GM19025 (cell line): ENCODE results near the gene IPPK.

Experiments used
- ATAC-seq: cut with Tn5 transposase; IDR thresholded peaks from one replicate; pipeline ENCODE4 v1.9.1; 2021; ENCODE audit warnings: mild to moderate bottlenecking, low read depth, moderate library complexity; ENCODE audit not compliant: unreplicated experiment

IPPK gene, protein sequence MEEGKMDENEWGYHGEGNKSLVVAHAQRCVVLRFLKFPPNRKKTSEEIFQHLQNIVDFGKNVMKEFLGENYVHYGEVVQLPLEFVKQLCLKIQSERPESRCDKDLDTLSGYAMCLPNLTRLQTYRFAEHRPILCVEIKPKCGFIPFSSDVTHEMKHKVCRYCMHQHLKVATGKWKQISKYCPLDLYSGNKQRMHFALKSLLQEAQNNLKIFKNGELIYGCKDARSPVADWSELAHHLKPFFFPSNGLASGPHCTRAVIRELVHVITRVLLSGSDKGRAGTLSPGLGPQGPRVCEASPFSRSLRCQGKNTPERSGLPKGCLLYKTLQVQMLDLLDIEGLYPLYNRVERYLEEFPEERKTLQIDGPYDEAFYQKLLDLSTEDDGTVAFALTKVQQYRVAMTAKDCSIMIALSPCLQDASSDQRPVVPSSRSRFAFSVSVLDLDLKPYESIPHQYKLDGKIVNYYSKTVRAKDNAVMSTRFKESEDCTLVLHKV

DNA sequence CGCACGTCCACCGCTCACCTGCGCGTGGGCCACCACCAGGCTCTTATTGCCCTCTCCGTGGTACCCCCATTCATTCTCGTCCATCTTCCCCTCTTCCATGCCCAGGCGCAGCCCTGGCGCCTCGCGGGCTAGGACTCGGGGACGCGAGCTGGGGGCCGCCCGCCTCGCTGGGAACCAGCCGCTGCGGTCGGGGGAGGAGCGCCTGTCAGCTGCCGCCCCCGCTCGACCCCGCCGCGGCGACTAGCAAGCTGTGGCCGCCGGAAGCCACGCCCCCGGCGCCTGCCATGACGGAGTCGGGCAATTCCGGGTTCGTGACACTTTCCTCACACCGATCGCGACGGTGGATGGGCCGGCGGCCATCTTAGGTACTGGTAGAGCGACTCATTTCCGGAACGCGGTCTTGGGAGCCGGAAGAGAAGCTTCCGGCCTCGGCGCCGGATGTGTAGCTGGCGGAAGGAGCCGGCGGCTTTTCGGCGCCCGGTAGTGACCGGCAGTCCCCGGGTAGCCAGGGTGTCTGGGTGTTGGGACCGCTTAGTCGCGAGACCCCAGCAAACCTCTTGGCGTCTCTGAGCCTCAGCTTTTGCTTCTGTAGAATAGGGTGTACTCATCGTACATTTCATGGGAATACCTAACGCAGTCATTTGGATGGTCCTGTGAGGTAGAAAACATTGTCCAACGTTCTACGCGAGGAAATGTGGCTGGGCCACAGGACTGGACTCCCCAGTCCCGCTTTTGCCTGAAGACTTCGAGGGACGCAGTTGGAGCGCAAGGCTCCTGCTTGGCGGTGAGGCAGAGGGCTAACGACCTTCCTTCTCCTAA, at the start of gene IPPK:
TSS of gene IPPK (minus strand) at position 242 of the 819 bp plus-strand sequence. CDS start at position 99, 143 bp downstream.
- ATAC-seq: peak; percentile 96

DNA sequence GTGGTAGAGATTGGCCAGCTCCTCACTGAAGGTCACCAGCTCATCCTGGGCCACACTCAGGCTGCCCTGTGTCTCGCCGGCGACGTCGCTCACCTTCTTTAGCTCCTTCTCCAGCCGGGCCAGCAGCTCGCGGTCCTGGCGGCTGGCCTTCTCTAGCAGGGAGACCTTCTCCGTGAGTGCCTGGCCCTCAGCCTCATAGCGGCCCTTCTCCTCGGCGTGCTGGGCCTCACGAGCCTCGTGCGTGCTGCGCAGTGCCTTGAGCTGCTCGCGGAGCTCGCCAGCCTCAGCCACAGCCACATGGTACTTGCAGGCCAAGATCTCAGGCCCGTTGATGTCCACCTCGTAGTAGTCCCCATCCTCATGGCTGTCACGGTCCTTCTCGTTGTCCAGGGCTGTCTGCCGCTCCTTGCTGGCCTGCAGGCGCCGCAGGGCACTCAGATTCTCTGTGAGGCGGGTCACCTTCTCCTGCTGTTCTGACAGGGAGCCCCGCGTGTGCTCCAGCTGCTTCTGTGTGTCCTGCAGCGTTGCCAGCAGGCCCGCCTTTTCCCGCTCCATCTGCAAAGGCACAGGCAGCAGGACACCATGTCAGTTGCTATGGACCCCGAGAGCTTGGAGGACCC, 49.2 kb upstream of the IPPK start:
- no peak for ATAC-seq

DNA sequence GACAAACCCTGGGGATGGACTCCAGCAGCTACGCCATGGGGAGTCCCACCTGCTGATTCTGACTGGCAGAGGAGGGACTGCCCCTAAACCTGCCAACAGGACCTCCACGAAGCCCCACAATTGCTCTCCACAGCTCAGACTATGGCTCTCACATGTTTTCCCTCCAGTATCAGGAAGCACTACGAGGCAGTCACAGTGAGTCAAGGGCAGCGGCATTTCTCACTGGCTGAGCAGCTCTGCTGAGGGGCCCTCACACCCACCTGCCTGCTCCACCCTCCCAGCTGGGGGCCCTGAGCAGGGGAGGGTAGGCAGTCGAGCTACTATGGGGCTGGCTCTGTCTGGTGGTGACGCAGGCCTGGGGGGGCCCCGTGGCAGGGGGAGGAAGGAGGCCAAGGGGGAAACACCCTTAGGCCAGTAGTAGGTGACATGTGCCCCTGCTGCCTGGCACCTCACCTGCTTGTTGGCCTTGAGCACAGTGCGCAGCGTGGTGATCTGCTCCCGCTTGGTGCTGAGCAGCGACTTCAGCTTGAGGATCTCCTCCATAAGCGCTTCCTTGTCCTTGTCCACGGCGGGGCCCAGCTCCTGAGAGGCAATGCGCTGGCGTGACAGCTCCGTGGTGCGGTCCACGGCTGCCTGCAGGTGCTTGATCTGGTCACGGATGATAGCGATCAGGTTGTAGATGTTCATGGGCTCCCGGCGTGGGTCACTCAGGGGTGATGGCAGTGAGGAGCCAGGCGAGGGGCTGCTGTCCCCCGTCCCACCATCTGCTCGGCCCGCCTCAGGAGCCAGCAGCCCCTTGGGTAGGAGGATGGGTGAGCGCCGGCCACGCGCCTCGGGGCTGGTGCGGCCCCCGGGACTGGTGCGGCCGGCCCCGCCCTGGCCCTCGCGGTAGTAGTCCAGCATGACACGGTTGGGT, 48.4 kb upstream of the IPPK start:
- no peak for ATAC-seq

DNA sequence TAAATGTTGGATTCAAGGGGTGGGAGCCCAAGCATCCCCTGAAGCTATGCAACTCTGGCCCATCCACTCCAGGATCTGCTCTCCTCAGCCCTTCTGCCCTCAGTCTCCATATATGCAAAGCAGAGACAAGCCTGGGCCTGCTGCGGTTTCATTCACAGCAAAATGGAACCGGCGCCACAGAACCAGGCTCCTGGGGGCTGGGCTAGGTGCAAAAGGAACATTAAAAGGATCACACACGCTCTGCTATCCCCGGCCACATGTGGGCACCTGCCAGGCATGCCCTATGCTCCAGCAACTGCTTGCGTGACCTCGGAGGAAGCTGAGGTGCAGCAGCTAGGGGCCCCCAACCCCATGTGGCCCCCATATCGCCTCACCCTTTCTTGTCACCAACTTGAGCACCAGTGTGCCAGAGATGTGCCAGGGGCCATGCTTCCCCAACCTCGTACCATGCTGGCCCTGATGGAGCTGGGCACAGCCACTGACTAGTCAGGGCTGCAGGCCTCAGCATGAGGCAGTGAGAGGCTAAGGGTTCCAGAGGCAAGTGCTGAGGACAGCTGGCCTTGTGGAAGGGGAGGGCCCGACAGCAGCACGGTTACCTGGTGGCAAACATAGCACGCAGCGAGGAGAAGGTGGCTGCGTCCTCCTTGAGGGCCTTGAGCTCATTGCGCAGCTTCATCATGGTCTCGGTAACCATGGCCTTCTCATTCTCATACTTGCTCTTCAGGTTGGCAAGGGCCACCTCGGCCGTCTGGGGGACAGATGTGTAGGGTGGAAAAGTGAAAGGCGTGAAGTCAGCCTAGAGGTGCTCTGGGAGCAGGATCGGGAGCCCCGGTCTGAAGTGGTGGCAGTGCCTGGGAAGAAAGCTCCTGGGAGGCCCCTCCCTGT, 47.5 kb upstream of the IPPK start:
- peak; percentile 50 for ATAC-seq

DNA sequence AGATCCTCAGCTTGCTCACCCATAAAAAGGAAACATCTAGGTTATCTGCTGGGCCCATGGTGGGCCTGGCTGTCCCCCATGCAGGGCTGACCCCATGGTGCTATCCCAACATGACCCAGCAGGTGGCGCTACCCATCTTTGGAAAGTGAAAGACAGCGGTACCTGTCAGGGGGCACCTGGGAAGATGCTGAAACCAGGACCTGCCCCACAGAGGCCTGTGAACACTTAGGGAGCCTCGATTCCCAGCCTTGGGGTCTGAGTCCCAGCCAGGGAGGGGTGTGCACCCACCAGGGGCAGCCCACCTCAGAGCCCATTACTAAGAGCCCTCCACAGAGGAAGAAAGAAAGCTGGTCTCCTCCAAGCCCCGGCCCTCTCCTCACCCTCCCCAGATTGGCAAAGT, 46.6 kb upstream of the IPPK start:
- no peak for ATAC-seq

DNA sequence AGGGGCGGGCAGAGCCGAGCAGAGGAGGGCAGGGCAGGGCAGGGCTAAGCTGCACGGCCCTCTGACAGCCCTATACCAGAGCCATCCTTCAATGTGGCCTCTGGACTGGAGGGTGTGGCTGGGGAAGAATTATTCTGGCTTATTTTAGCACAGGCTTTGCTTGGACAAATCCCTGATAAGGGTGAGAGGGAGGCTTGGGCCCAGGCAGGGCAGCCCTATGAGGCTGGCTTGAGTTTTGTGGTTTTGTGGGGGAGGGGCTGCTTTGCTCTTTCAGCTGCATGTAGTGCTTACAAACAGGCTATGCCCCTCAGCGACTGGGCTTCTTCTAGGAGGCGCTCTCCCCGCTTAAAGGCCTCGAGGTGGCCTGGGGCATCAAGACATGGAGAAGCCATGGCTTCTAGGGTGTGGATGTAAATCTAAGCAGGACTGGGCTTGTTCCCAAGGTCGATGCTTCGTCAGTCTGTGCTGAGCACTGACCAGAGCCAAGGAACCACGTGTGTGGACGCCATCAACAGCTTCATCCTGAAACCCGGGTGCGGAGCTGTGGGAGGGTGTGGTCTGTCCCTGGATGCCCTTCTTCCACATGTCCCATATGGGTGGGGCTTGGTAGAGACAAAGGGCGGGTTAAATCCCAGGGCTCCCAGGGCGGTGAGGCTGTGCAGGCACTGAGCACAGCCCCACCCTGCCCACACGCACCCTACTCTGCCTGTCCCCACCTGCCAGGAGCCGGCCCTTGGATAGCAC, 45.7 kb upstream of the IPPK start:
- ATAC-seq: no peak

DNA sequence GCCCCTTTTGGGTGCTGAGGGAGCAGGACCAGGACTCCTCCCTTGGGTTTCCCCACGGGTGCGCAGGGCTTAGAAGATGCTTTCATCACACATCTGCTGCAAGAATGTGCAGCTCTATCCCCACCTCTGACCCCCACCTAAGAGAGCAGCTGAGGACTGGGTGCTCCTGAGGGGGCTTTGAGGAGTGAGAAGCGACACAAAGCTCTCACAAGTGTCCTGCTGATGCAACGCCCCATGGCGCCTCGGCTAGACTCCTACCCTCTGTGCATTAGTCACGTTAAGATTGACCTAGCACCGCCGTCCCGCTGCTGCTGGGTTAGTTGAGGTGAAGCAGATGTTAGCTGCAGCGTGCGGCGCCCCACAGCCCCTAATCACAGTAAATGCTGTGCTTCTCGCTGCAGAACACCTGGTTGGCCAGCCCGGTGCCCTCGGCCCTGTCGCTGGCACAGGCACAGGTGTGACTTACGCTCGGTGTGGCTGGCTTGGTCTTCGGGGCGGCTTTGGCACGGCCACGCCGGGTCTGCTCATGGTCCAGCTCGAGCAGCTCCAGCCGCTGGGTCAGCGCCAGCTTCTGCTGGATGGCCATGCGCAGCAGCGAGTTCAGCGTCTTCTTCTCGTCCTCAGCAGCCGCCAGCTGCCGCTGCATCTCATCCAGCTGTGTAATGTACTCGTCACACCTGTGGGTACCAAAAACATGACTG, 45.0 kb upstream of the IPPK start:
- no peak for ATAC-seq

DNA sequence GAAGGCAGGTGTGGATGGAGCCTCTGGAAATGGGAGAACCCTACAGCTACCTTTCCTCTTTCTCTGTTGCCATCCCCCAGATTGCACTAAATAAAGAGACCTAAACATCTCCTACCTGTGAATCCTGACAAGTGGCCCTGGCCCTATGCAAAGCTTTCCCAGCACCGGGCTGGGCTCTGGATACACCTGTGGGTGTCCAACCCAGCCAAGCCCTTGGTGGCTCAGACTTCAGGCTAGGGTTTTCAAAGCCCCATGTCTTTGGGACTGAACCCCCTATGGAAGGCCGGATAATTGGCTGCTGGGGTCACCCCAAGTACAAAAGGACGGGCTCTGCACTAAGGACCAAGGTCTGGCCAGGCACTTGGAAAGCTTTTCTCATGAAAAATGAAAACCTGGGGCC, 44.1 kb upstream of the IPPK start:
- no peak for ATAC-seq

DNA sequence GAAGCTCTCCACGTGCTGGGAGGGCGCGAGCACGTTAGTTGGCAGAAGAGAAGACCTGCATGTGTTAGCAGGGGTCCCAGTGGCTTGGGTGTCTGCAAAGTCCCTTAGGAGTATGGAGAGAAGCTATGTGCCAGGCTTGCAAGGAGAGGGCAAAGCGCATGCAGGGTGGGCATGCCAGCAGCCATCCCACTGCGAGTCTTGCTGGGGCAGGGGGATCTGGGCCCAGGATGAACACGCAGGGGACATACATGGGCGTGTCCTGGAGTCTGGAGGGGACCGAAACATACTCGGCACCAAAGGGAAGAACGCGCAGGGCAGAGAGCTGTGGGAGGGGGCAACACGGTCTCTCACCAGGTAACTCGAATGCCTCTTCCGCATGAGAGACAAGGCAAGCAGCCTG, 43.6 kb upstream of the IPPK start:
- no peak for ATAC-seq

DNA sequence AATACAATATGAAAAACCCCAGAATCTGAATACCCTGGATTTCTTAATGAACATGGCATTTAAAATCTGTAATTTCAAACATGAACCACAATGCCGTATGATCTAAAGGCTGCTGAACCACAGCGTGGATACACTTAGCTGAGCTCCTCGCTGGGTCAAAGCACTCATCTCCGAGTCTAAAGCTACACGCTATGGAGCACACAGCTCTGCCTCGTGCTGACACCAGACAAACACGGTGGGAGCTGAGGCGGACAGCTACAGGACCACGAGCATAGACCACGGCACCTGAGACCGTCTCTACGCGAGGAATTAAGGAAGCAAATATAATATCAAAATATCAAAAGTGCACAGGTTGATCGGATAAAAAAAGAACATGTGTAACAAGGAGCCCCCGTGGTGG, 42.8 kb upstream of the IPPK start:
- no peak for ATAC-seq

DNA sequence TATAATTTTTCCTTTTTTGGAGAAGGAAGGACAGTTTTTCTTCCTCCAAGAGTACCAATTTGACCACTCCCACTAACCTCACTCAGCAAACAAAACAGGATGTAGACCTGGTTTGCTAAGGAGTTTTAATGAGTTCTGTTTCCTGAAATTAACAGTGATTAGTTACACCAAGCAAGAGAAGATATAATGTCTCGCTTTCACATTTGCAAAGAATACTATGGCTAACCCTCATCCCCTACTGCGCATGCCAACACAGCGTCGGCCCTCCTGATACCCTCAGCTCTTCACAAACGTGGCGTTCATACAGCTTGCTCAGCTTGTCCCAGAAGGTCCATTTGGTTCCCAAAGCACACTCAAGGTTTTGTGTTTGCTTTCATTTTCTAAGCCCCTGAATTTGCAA, 41.9 kb upstream of the IPPK start:
- ATAC-seq: peak; percentile 79

DNA sequence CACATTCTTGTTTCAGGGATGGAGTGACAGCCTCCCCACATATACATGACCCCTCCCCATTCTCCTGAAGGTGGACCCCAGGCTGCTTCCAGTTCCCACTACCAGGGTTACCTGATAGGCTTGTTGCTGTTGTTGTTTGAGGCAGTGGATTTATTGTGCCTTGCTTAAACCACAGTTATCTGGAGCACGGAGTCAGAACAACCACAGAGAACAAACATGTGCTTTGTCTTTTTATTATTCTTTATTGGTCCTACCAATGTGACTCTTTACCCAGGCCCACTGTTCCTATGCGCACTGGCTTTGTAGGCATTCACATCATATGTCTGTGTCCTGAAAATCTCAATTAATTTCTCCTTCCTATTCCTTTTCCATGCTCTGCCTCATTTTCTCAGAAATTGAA, 41.2 kb upstream of the IPPK start:
- ATAC-seq: no peak

DNA sequence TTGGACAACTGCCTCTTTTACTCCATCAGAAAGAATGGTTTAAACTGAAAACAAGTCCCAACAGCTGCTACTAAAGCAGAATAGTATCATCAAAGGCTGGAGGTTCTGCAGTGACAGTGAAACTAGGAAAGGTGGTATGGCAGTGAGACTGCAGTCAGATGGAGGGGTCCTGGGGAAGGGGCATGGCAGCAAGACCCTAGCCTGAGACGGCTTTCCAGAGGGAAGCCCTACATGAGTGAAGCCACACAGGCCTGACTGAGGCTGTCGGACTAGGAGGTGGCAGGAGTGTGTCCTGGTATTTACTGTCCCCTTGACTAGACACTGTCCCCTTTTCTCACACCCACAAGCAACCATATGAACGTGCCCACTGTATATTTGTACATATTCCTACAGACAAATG, 40.4 kb upstream of the IPPK start:
- no peak for ATAC-seq

DNA sequence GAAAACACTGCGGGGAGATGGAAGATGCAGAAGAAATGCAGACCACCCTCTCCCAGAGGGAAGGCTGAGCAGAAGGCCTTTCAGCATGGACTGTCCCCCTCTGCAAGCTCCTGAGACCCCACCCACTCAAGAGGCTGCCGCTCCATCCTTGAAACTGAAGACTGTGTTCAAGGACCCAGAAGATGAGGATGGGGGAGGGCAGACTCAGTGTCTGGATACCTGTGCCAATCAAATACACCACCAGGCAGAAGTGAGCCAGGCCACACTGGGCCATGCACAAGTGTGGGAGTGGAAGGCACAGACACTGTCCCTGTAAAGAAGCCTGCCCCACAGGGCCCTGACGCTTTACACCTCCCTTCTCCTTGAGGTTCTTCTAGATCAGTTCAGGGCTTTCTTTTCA, 40.0 kb upstream of the IPPK start:
- no peak for ATAC-seq

DNA sequence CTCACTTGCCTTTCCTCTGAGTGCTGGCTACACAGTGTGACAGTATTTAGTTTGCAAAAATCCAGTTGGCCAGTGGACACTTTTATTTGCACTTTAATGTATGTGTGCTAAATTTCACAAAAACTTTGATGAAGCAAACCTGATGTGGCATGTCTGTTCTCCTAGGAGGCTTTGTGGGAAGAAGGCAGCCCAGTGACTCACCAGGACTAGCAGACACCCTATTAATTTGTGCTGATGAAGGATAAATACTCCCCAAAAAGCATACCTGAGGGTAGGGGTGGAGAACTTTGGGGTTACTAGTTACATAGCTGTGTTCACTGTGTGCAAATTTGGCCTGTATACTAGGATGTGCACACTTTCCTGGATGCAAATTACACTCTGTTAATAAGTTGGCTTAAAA, 39.3 kb upstream of the IPPK start:
- ATAC-seq: no peak

DNA sequence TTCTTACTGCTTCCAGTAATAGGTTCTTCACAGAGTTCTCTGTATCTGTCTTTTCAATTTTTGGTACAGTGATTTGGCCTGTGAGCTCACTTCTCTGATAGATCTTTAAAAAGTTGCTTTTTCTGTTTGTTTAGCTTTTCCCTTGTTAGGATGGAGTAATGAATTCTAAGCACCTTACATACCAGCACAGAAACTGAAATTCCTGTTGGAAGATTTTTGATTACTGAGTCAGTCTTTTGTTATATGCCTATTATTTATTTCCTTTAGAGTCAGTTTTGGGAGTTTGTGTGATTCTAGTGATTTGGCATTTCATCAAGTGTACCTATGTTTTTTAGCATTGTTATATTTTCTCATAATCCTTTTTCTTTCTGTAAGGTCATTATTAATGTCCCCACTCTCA, 37.6 kb upstream of the IPPK start:
- ATAC-seq: no peak

DNA sequence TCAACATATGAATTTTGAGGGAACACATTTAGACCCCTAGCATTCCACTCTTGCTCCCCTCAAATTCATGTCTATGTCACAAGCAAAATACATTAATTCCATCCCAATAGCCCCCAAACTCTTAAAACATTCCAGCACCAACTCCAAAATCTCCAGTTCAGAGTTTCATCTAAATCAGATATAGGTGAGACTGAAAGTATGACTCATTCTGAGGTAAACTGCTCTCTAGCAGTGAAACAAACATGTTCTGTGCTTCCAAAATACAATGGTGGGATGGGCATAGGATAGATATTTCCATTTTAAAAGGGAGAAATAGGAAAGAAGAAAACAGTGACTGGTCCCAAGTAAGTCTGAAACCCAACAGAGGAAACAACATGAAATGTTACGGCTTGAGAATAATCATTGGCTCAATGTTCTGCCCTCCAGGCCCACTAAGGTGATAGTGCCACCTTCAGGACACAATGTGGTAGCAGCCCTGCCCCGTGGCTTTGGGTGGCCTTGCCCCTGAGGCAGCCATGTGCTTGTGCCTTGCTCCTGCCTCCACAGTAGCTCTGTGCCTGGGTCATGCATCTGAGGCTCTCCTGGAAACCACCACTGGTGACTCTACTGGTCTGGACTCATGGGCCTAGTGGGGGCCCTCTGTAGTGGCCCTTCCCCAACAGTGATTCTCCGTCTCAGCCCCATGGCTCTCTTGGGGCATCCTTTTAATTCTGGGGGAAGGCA, 36.4 kb upstream of the IPPK start:
- ATAC-seq: no peak
